A549 (cell line): Measurements from ENCODE around the gene ABCC3. TPM values are rescaled to one million over a fixed set of nuclear protein-coding genes. Genes with fewer than 3 reads are reported as not detected.

Experiments
- ATAC-seq, 2 experiments: fragments of 200-7000 bp in 1 of 2; fragments of >200 bp in 1 of 2; cut with Nextera tagmentation in 1 of 2; cut with Tn5 transposase in 1 of 2; 3 replicates each; pipeline versions ENCODE4 v1.8.0 to v1.9.1; 2018 to 2020; ENCODE audit warnings: mild to moderate bottlenecking in 1 of 2, moderate library complexity in 1 of 2
- CTCF ChIA-PET: fragments of 300-600 bp; sonication (Branson Sonifier 250); formaldehyde crosslinking; extraction: SDS; loops from one replicate; lab custom pipeline; 2021; ENCODE audit warnings: antibody characterized with exemption, inconsistent platforms; lab: Yijun Ruan, JAX
- POLR2A ChIA-PET: fragments of 350-600 bp; formaldehyde crosslinking; extraction: SDS; loops from one replicate; lab custom pipeline; 2021; ENCODE audit warnings: antibody characterized with exemption, inconsistent platforms; lab: Yijun Ruan, JAX
- DNase-seq, 2 experiments: peaks; one replicate each; pipeline versions ENCODE4 v3.0.0 to v3.0.0-alpha.2; 2011 to 2016; ENCODE audit warnings: low read depth in 1 of 2, low spot score in 1 of 2
- FAIRE-seq: peaks from 2 replicates; lab custom pipeline; 2011; peaks lifted over from hg19 to GRCh38; lab: Jason Lieb, UNC
- H3K27ac ChIP-seq, 2 experiments: fragments of >200 bp; sonication (Bioruptor Twin); formaldehyde crosslinking; 3 replicates each; pipeline ENCODE4 v1.5.1; 2016 to 2017
- H3K4me1 ChIP-seq: fragments of >200 bp; sonication (Bioruptor Twin); formaldehyde crosslinking; 3 replicates; pipeline ENCODE4 v1.6.1; 2016
- H3K4me2 ChIP-seq: fragments of >200 bp; sonication (Bioruptor Twin); formaldehyde crosslinking; 3 replicates; pipeline ENCODE4 v1.6.1; 2016
- H3K4me3 ChIP-seq: fragments of >200 bp; sonication (Bioruptor Twin); formaldehyde crosslinking; 3 replicates; pipeline ENCODE4 v1.5.1; 2016
- H3K9me3 ChIP-seq: fragments of >200 bp; sonication (Bioruptor Twin); formaldehyde crosslinking; 3 replicates; pipeline ENCODE4 v1.6.1; 2016
- ATOH8 ChIP-seq: fragments of 250-450 bp; sonication (Bioruptor Pico); IDR thresholded peaks from 2 replicates; pipeline ENCODE4 v1.5.0; 2020; ENCODE audit warnings: low read depth, mild to moderate bottlenecking, moderate library complexity
- CBX2 ChIP-seq: fragments of 200-600 bp; sonication (generic); IDR thresholded peaks from 2 replicates; pipeline ENCODE4 v1.6.1; 2016; ENCODE audit warnings: low read depth, mild to moderate bottlenecking, borderline replicate concordance
- CBX8 ChIP-seq: fragments of 200-600 bp; sonication (generic); IDR thresholded peaks from 2 replicates; pipeline ENCODE4 v1.6.1; 2016
- FOSL2 ChIP-seq, 2 experiments: fragments of 450-650 bp in 1 of 2; fragments of >200 bp in 1 of 2; sonication (Bioruptor Twin) in 1 of 2; formaldehyde crosslinking; IDR thresholded peaks; 2 replicates each; pipeline versions ENCODE4 v1.5.0 to v1.6.1; 2016 to 2020; ENCODE audit warnings: mild to moderate bottlenecking in 1 of 2, moderate library complexity in 1 of 2
- HMGXB4 ChIP-seq: fragments of 250-450 bp; sonication (Bioruptor Pico); IDR thresholded peaks from 2 replicates; pipeline ENCODE4 v1.5.0; 2021; ENCODE audit warnings: mild to moderate bottlenecking, moderate library complexity, borderline replicate concordance
- HOXB13 ChIP-seq: fragments of 250-450 bp; sonication (Bioruptor Pico); IDR thresholded peaks from 2 replicates; pipeline ENCODE4 v1.5.0; 2020; ENCODE audit warnings: low read depth, mild to moderate bottlenecking, moderate library complexity
- JUNB ChIP-seq: fragments of >200 bp; sonication (Bioruptor Twin); formaldehyde crosslinking; IDR thresholded peaks from 2 replicates; pipeline ENCODE4 v1.6.1; 2016
- KDM5A ChIP-seq: fragments of 200-600 bp; sonication (generic); IDR thresholded peaks from 2 replicates; pipeline ENCODE4 v1.6.1; 2016; ENCODE audit warnings: antibody characterized with exemption, mild to moderate bottlenecking
- MAFK ChIP-seq: fragments of 450-650 bp; IDR thresholded peaks from 2 replicates; pipeline ENCODE4 v1.6.1; 2014; ENCODE audit not compliant: partially characterized antibody
- MAX ChIP-seq: IDR thresholded peaks from 2 replicates; pipeline ENCODE4 v1.6.1; 2012
- MYC ChIP-seq: IDR thresholded peaks from 2 replicates; pipeline ENCODE4 v1.6.1; 2012; ENCODE audit warnings: mild to moderate bottlenecking, inconsistent platforms, low read length, improper control_type of control experiment, borderline replicate concordance
- NFE2L2 ChIP-seq: fragments of 150-350 bp; conservative IDR thresholded peaks from 2 replicates; pipeline ENCODE4 v1.6.1; 2014; ENCODE audit warnings: low read length
- POLR2AphosphoS2 ChIP-seq: conservative IDR thresholded peaks from 2 replicates; pipeline ENCODE4 v1.6.1; 2012; ENCODE audit warnings: low read length, improper control_type of control experiment, inconsistent platforms
- REST ChIP-seq: fragments of 200-600 bp; sonication (generic); IDR thresholded peaks from 2 replicates; pipeline ENCODE4 v1.6.1; 2016; ENCODE audit warnings: antibody characterized with exemption, mild to moderate bottlenecking, moderate library complexity
- SMC3 ChIP-seq: fragments of >200 bp; sonication (Bioruptor Twin); formaldehyde crosslinking; IDR thresholded peaks from 3 replicates; pipeline ENCODE4 v1.6.1; 2018; ENCODE audit warnings: inconsistent platforms
- ZSCAN20 ChIP-seq: fragments of 250-450 bp; sonication (Bioruptor Pico); IDR thresholded peaks from 2 replicates; pipeline ENCODE4 v1.8.0; 2022; ENCODE audit warnings: mild to moderate bottlenecking, moderate library complexity
- WGBS: methylation state at CpG from one replicate; pipeline ENCODE4 v1.1.6; 2017; ENCODE audit errors: missing lambda C conversion rate; 5-methylcytosine and 5-hydroxymethylcytosine counted together
- polyA plus RNA-seq, 4 experiments: library from polyadenylated mRNA; depleted of rRNA in 3 of 4; stranded (reverse); fragments of >200 nt; fragmentation: RNase III in 1 of 4; extraction: RNeasy Plus Mini Kit Qiagen cat#74134 plus additional on column Dnase treatment in 1 of 4; gene quantifications; 2 replicates in 3 of 4; 3 replicates in 1 of 4; pipeline ENCODE4 v1.2.3, GENCODE V29; 2011 to 2017

ABCC3 gene
- polyA plus RNA-seq, 2 of the 4 experiments (the other 2 are of a cell fraction), result 248 to 342 TPM

- ATAC-seq (peak; percentile 43 to 58; a peak in 4 of 6 replicates), FAIRE-seq (no peak), DNase-seq (no peak)
- H3K4me3 ChIP-seq, result no peak overlapping the region
- no peak overlapping the region for H3K4me2 ChIP-seq
- peaks cover 55% of the 10 kb centered on the region for H3K4me1 ChIP-seq
- TF ChIP-seq SMC3 (no peak), HOXB13 (CRISPR knock-in tag) (no peak), ZSCAN20 (CRISPR knock-in tag) (no peak)
- H3K9me3 ChIP-seq, result no peaks in the 10 kb centered on the region
- 74% methylated on average over 7 of the region's 7 CpGs for WGBS
- ChIA-PET CTCF (interaction anchor here (0.5 to 2.0 kb wide), 6 partner anchors 36 to 297 kb away, joined by 3 to 8 read pairs (median 4); no protein-coding TSS in a partner anchor), POLR2A (interaction anchor here (0.6 to 2.7 kb wide), 2 partner anchors 10 to 12 kb away, joined by 4 to 9 read pairs; partner anchors contain the start of gene LUC7L3)
- H3K27ac ChIP-seq, result no peak overlapping the region
These were observed 97.1 kb downstream of the ABCC3 start for GRCh38 chr17:50731575-50732460.

- H3K4me2 ChIP-seq, result no peak overlapping the region
- no peak overlapping the region for H3K27ac ChIP-seq
- DNase-seq, result no peak
- 90% methylated on average over 3 of the region's 3 CpGs for WGBS
- H3K4me1 ChIP-seq, result peaks cover 28% of the 10 kb centered on the region; the same call in 2 of the 3 replicates
- POLR2A ChIA-PET, result interaction anchor here (0.9 kb wide), 1 partner anchor 41 kb away, joined by 4 read pairs; no protein-coding TSS in a partner anchor
- TF ChIP-seq CBX2 (no peak), CBX8 (no peak), POLR2AphosphoS2 (no peak), JUNB (no peak)
- no peak for FAIRE-seq
- no peak overlapping the region for H3K4me3 ChIP-seq
- H3K9me3 ChIP-seq, result no peaks in the 10 kb centered on the region
- no peak for ATAC-seq
- CTCF ChIA-PET, result interaction anchor here (1.8 to 2.4 kb wide), 2 partner anchors 10 to 47 kb away, joined by 6 to 8 read pairs; no protein-coding TSS in a partner anchor
These were observed 100.6 kb downstream of the ABCC3 start for GRCh38 chr17:50735287-50735686.

GRCh38 chr17:50737118-50737698 lies 102.5 kb downstream of the ABCC3 start:
- WGBS, result 92% methylated on average over 2 of the region's 2 CpGs
- no peak overlapping the region for H3K27ac ChIP-seq
- H3K9me3 ChIP-seq, result no peaks in the 10 kb centered on the region
- no peak overlapping the region for H3K4me2 ChIP-seq
- peak in 1 of 2 experiments; percentile 15; a peak in 1 of 6 replicates for ATAC-seq
- POLR2A ChIA-PET, result no interaction called here
- no peak overlapping the region for H3K4me3 ChIP-seq
- CTCF ChIA-PET, result no interaction called here
- TF ChIP-seq REST, result no peak
- TF ChIP-seq MAFK, result peak; percentile 46
- TF ChIP-seq MYC, result no peak
- TF ChIP-seq MAX, result no peak
- no peak for TF ChIP-seq HMGXB4 (CRISPR knock-in tag)
- TF ChIP-seq NFE2L2, result no peak
- TF ChIP-seq SMC3, result no peak
- TF ChIP-seq ZSCAN20 (CRISPR knock-in tag), result no peak
- TF ChIP-seq KDM5A, result no peak
- TF ChIP-seq ATOH8 (CRISPR knock-in tag), result no peak
- TF ChIP-seq FOSL2 (IDR thresholded peaks at IDR 0.05), result no peak
- TF ChIP-seq FOSL2 (CRISPR knock-in tag; IDR thresholded peaks at IDR 0.05), result 0 out of 2 replicates have a peak, but pooled peaks have one; percentile 11
- no peak for DNase-seq
- peaks cover 14% of the 10 kb centered on the region; the same call in 2 of the 3 replicates for H3K4me1 ChIP-seq
- no peak for FAIRE-seq
